ENCODE measurements around the gene SQSTM1. TPM values are rescaled to one million over a fixed set of nuclear protein-coding genes. Genes with fewer than 3 reads are reported as not detected.

The SQSTM1 gene
- total and polyA plus RNA-seq, 9 of the 15 experiments (the other 6 are each of a cell fraction or from before 2014, with no cell fraction given), result 5.6 to 148 (median 64.0) TPM

GRCh38 chr5:179803651-179804554, 16.8 kb upstream of the SQSTM1 start (continued):
- TF ChIP-seq, protein P1, sequence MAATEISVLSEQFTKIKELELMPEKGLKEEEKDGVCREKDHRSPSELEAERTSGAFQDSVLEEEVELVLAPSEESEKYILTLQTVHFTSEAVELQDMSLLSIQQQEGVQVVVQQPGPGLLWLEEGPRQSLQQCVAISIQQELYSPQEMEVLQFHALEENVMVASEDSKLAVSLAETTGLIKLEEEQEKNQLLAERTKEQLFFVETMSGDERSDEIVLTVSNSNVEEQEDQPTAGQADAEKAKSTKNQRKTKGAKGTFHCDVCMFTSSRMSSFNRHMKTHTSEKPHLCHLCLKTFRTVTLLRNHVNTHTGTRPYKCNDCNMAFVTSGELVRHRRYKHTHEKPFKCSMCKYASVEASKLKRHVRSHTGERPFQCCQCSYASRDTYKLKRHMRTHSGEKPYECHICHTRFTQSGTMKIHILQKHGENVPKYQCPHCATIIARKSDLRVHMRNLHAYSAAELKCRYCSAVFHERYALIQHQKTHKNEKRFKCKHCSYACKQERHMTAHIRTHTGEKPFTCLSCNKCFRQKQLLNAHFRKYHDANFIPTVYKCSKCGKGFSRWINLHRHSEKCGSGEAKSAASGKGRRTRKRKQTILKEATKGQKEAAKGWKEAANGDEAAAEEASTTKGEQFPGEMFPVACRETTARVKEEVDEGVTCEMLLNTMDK (IDR thresholded peaks at IDR 0.05; ENCODE audit: borderline replicate concordance, insufficient read depth, low read depth, low read length, poor library complexity, severe bottlenecking), result no peak
- TF ChIP-seq NR2C1 (IDR thresholded peaks at IDR 0.05), result no peak
- TF ChIP-seq NR2C1 (tag; IDR thresholded peaks at IDR 0.05), result no peak
- TF ChIP-seq ETS1 (conservative IDR thresholded peaks at IDR 0.05; ENCODE audit: control insufficient read depth, low read depth, low read length), result no peak
- no peak for TF ChIP-seq SMC3 (conservative IDR thresholded peaks at IDR 0.05; ENCODE audit: insufficient read depth, low read depth, low read length)
- TF ChIP-seq, protein P2, sequence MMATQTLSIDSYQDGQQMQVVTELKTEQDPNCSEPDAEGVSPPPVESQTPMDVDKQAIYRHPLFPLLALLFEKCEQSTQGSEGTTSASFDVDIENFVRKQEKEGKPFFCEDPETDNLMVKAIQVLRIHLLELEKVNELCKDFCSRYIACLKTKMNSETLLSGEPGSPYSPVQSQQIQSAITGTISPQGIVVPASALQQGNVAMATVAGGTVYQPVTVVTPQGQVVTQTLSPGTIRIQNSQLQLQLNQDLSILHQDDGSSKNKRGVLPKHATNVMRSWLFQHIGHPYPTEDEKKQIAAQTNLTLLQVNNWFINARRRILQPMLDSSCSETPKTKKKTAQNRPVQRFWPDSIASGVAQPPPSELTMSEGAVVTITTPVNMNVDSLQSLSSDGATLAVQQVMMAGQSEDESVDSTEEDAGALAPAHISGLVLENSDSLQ (IDR thresholded peaks at IDR 0.05), result no peak
- peak; percentile 92 for TF ChIP-seq EGR1 (conservative IDR thresholded peaks at IDR 0.05)
- TF ChIP-seq MEF2D (tag; conservative IDR thresholded peaks at IDR 0.05; ENCODE audit: low read depth), result no peak
- no peak for TF ChIP-seq ZNF318 (IDR thresholded peaks at IDR 0.05; ENCODE audit: borderline replicate concordance in 1 of 2, low read depth in 1 of 2)
- no peak for TF ChIP-seq KAT7 (CRISPR knock-in tag; IDR thresholded peaks at IDR 0.05; ENCODE audit: borderline replicate concordance)
- TF ChIP-seq ZFP91 (CRISPR knock-in tag; IDR thresholded peaks at IDR 0.05), result no peak

All from K562 (cell line).